Activated naive CD8-positive, alpha-beta T cell (primary cell): Measurements from ENCODE around the gene KIF13A.
A peak's percentile ranks its signal among the peaks of the same experiment; 100 is the strongest.
"Not testable (repeated sequence)": the region's sequence is repeated elsewhere in the genome, so short reads cannot be mapped to it uniquely, and the experiment has no call there.

Experiments used
- H3K27ac Mint-ChIP-seq: one replicate; pipeline ENCODE4 v1.8.0; 2021; ENCODE audit warnings: mixed read lengths
- H3K27me3 Mint-ChIP-seq: one replicate; pipeline ENCODE4 v1.8.0; 2021; ENCODE audit warnings: mixed read lengths
- H3K36me3 Mint-ChIP-seq: one replicate; pipeline ENCODE4 v1.8.0; 2021; ENCODE audit warnings: mixed read lengths
- H3K4me1 Mint-ChIP-seq: one replicate; pipeline ENCODE4 v1.8.0; 2021; ENCODE audit warnings: low read depth, mixed read lengths
- H3K4me3 Mint-ChIP-seq: one replicate; pipeline ENCODE4 v1.8.0; 2021; ENCODE audit warnings: mild to moderate bottlenecking, mixed read lengths
- H3K9me3 Mint-ChIP-seq: one replicate; pipeline ENCODE4 v1.8.0; 2021; ENCODE audit warnings: low read depth, mixed read lengths

Gene KIF13A

GRCh38 chr6:18019133-18019532 lies 31.7 kb upstream of the KIF13A start:
- not testable (repeated sequence) for H3K4me1 Mint-ChIP-seq, H3K27ac Mint-ChIP-seq, H3K36me3 Mint-ChIP-seq, H3K9me3 Mint-ChIP-seq, H3K27me3 Mint-ChIP-seq, H3K4me3 Mint-ChIP-seq

DNA sequence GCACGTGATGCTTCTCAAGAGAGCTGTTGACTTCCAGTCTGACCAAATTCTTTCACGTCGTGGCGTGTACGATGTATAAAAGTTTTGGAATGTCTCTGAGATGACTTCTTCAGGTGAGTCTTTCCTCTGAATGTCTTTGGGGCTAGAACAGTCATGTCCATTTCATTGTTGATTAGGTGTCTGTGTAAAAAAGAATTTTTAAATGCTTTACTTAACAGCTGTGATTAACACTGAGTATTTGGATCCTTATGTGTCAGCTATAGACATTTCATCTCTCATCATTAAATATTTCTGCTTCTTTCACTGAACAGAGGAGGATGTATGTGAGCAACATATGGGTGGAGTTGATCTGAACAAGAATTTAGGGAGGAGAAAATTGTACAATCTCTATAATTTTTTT lies 29.3 kb upstream of the KIF13A start:
- H3K9me3 Mint-ChIP-seq = no peaks in the 10 kb centered on the region
- H3K36me3 Mint-ChIP-seq = no peaks in the 10 kb centered on the region
- H3K27me3 Mint-ChIP-seq = peaks cover 3% of the 10 kb centered on the region
- no peaks in the 10 kb centered on the region for H3K4me1 Mint-ChIP-seq
- no peak overlapping the region for H3K4me3 Mint-ChIP-seq
- H3K27ac Mint-ChIP-seq = no peak overlapping the region

DNA sequence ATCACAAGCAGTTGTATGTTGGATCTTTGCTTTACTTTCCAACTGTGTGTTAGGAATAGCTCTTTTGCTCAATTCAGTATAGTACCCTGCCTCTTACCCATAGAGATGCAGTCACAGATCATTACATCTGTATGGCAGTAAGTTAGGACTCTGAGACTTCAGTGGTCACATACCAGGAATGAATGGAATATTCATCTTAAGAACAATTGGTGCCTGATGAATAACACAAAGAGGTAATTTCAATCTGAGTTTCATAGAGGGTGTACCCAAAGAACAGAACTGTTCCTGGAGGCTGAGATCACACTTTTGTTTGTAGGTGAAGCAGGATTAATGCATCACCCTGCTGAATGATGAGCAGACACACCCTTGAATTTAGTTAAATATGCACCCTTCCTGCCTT lies 28.7 kb upstream of the KIF13A start:
- Mint-ChIP-seq H3K27me3 (peaks cover 3% of the 10 kb centered on the region), H3K27ac (no peak overlapping the region), H3K9me3 (no peaks in the 10 kb centered on the region), H3K4me1 (no peaks in the 10 kb centered on the region), H3K36me3 (no peaks in the 10 kb centered on the region), H3K4me3 (no peak overlapping the region)

- H3K9me3 Mint-ChIP-seq = no peaks in the 10 kb centered on the region
- no peaks in the 10 kb centered on the region for H3K36me3 Mint-ChIP-seq
- H3K27me3 Mint-ChIP-seq = no peaks in the 10 kb centered on the region
- H3K4me1 Mint-ChIP-seq = no peaks in the 10 kb centered on the region
- no peak overlapping the region for H3K27ac Mint-ChIP-seq
- H3K4me3 Mint-ChIP-seq = no peak overlapping the region
These were observed 23.9 kb upstream of the KIF13A start for GRCh38 chr6:18011287-18011686.

- not testable (repeated sequence) for H3K27ac Mint-ChIP-seq, H3K36me3 Mint-ChIP-seq, H3K27me3 Mint-ChIP-seq, H3K4me1 Mint-ChIP-seq, H3K9me3 Mint-ChIP-seq, H3K4me3 Mint-ChIP-seq
These were observed 23.1 kb upstream of the KIF13A start for GRCh38 chr6:18010540-18010939.

- Mint-ChIP-seq H3K4me1 (no peaks in the 10 kb centered on the region), H3K9me3 (no peaks in the 10 kb centered on the region), H3K27ac (no peak overlapping the region), H3K4me3 (no peak overlapping the region), H3K27me3 (peaks cover 4% of the 10 kb centered on the region), H3K36me3 (no peaks in the 10 kb centered on the region)
These were observed 17.0 kb upstream of the KIF13A start for GRCh38 chr6:18004256-18004985.

DNA sequence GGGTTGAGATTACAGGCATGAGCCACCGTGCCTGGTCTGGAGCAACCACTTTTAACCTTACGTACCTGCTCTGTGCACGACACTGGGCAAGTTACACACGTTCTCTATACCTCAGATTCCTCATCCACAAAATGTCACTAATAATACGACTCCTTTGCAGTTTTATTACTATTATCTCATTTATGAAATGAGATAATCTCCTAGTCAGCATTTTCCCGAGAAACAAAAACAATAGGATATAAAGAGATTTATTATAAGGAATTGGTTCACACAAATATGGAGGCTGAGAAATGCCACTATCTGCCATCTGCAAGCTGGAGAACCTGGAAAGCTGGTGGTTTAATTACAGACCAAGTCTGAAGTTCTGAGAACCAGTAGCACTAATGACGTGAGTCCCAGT lies 12.0 kb upstream of the KIF13A start:
- Mint-ChIP-seq H3K36me3 (no peaks in the 10 kb centered on the region), H3K27ac (no peak overlapping the region), H3K9me3 (no peaks in the 10 kb centered on the region), H3K4me1 (no peaks in the 10 kb centered on the region), H3K27me3 (peaks cover 21% of the 10 kb centered on the region), H3K4me3 (no peak overlapping the region)

GRCh38 chr6:17998442-17998841 lies 11.0 kb upstream of the KIF13A start:
- Mint-ChIP-seq H3K36me3 (no peaks in the 10 kb centered on the region), H3K27ac (no peak overlapping the region), H3K4me3 (no peak overlapping the region), H3K27me3 (peaks cover 22% of the 10 kb centered on the region), H3K4me1 (no peaks in the 10 kb centered on the region), H3K9me3 (no peaks in the 10 kb centered on the region)

GRCh38 chr6:17998003-17998402 lies 10.6 kb upstream of the KIF13A start:
- Mint-ChIP-seq H3K27me3 (peaks cover 25% of the 10 kb centered on the region), H3K4me3 (no peak overlapping the region), H3K36me3 (no peaks in the 10 kb centered on the region), H3K4me1 (no peaks in the 10 kb centered on the region), H3K9me3 (no peaks in the 10 kb centered on the region), H3K27ac (no peak overlapping the region)

DNA sequence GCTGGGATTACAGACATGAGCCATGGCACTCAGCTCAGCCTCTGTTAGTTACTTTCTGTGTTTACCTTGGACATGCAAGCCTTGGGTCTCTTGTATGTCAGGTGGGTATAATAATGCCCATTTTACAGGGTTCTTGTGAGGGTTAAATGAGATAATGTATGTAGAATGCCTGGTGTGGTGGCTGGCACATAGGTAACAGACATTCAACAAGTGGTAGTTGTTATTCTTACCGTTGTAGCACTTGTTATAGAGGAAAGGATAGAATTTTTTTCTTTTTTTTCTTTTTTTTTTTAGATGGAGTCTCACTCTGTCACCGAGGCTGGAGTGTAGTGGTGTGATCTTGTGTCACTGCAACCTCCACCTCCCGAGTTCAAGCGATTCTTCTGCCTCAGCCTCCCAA lies 8.0 kb upstream of the KIF13A start:
- no peak overlapping the region for H3K27ac Mint-ChIP-seq
- no peaks in the 10 kb centered on the region for H3K36me3 Mint-ChIP-seq
- no peak overlapping the region for H3K4me3 Mint-ChIP-seq
- no peaks in the 10 kb centered on the region for H3K4me1 Mint-ChIP-seq
- H3K9me3 Mint-ChIP-seq = no peaks in the 10 kb centered on the region
- H3K27me3 Mint-ChIP-seq = peaks cover 41% of the 10 kb centered on the region

- Mint-ChIP-seq H3K4me1 (peaks cover 1% of the 10 kb centered on the region), H3K36me3 (no peaks in the 10 kb centered on the region), H3K4me3 (no peak overlapping the region), H3K27me3 (peaks cover 41% of the 10 kb centered on the region), H3K9me3 (no peaks in the 10 kb centered on the region), H3K27ac (no peak overlapping the region)
These were observed 6.6 kb upstream of the KIF13A start for GRCh38 chr6:17994019-17994418.

- Mint-ChIP-seq H3K27ac (no peak overlapping the region), H3K4me1 (peaks cover 17% of the 10 kb centered on the region), H3K9me3 (no peaks in the 10 kb centered on the region), H3K4me3 (peak overlapping the region; percentile 93), H3K36me3 (no peaks in the 10 kb centered on the region), H3K27me3 (peaks cover 47% of the 10 kb centered on the region)
These were observed 1.0 kb upstream of the KIF13A start for GRCh38 chr6:17988422-17988944.

GRCh38 chr6:17987697-17988421 lies 424 bp upstream of the KIF13A start:
- Mint-ChIP-seq H3K9me3 (no peaks in the 10 kb centered on the region), H3K27me3 (peaks cover 43% of the 10 kb centered on the region), H3K4me3 (peak overlapping the region; percentile 93), H3K36me3 (no peaks in the 10 kb centered on the region), H3K27ac (no peak overlapping the region), H3K4me1 (peaks cover 17% of the 10 kb centered on the region)

DNA sequence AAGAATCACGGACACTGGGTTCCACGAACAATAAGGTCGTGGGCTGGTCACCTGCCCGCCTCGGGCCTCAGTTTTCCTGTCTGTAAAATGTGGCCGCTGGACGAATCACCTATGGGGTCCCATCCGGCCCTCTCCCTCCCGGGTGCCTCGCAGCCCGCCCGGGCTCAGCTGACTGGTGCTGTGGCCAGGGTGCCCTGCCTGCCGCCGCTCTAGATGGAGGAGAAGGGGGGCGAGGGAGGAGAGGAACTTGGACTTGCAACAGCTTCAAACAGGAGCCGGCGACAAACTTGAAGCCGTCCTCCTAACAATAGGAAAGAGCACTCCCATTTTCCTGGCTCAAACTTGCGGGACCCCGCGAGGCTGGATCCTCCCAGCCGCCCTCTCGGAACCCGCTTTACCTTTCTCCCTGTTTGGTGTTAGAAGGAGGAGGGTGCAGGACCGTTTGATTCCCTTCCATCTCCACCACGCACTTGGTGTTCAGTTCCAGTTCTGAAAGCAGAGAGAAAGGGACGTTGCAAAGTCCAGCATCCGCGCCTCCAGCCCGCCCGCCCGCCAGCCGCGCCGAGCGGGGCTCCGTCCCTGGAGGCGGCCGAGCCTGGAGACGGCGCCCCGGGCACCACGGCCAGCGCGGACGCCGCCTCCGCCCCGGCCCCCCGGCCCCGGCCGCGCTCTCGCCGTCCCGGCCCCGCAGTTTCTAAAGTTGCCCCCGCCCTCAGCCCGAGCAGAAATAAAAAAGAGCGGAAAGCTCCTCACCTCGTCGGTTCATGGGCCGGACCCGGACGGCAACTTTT lies 584 bp downstream of the KIF13A start:
- H3K9me3 Mint-ChIP-seq = no peaks in the 10 kb centered on the region
- peak overlapping the region; percentile 77 for H3K4me3 Mint-ChIP-seq
- H3K27ac Mint-ChIP-seq = no peak overlapping the region
- no peaks in the 10 kb centered on the region for H3K36me3 Mint-ChIP-seq
- peaks cover 40% of the 10 kb centered on the region for H3K27me3 Mint-ChIP-seq
- peaks cover 17% of the 10 kb centered on the region for H3K4me1 Mint-ChIP-seq
